ENCODE results near the gene GSTT4.
"Not testable (repeated sequence)": the region's sequence is repeated elsewhere in the genome, so short reads cannot be mapped to it uniquely, and the experiment has no call there.

Gene GSTT4

DNA sequence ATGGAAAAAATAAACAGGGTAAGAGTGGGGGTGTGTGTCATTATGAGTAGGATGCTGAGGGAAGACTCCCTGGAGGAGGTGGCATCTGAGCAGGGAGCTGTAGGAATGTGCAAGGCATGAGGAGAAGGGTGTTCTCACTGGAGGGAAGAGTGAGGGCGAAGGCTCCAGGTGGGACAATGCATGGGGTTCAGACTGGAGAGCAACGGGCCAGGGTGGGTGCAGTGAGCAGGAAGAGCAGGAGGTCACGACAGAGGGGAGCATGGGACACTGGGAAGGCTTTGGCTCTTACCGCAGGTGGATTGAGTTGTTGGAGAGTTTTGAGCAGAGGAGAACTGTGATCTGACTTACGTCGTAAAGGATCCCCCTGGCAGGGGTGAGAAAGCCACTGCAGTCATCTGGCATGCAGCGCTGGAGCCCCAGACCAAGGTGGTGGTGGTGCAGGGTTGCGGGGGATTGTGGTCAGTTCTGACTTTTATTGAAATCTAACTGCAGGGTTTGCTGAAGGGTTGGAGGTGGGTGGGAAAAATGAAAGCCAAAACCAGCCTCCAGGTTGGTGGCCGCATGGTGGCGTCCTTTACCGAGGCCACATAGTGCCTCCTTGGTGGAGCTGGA lies 52.4 kb downstream of the GSTT4 start:
- DNase-seq (ENCODE audit: low spot score) = not testable (repeated sequence)

DNA sequence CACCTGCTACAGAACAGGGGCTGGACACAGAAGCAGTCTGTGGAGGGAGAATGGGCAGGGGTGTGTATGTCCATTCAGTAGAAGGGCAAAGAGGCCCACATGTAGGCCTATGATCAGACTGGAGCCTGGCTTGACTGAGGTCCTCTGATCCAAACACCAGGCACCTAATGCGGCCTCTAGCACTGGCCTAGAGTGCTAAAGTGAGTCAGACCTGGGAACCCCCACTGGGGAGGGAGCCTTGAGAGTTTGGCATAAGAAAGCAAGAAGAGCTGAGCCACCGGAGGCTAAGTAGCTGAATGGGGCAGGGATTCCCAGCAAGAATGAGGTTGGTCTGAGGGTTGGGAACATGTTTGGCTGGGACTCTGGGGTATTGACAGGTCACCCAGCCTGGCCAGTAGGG lies 53.9 kb downstream of the GSTT4 start:
- not testable (repeated sequence) for DNase-seq (ENCODE audit: low spot score)

DNA sequence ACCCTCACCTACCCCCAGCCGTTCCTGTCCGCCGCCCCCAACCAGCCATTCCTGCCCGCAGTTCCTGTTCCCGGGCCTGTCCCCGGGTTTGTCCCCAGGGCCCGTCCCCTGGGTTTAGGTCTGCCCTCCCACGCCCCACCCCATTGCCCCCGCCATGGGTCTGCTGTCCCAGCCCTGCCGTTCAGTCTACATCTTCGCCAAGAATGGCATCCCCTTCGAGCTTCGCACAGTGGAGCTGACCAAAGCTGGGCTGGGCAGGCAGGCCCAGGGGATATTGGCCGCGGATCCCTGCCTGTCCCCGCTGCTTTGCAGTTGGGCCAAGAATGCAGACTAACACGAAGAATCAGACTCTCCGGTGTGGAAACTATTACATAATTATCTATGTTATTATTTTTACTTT lies 55.5 kb downstream of the GSTT4 start:
- not testable (repeated sequence) for DNase-seq (ENCODE audit: low spot score)

Data from HuH-7 (cell line).